Femur (tissue), 1 donor: ENCODE measurements around the gene LHPP.

Experiments used
- DNase-seq: peaks from one replicate; pipeline ENCODE4 v3.0.0-alpha.2; 2017

Gene LHPP

GRCh38 chr10:124611738-124612137 lies 150.1 kb downstream of the LHPP start:
- DNase-seq = no peak

- peak; percentile 55 for DNase-seq
Measured at GRCh38 chr10:124612611-124613498, 151.2 kb downstream of the LHPP start.

GRCh38 chr10:124614003-124614659 lies 152.5 kb downstream of the LHPP start:
- no peak for DNase-seq

GRCh38 chr10:124615259-124615658 lies 153.6 kb downstream of the LHPP start:
- DNase-seq = no peak

GRCh38 chr10:124616040-124616835 lies 154.6 kb downstream of the LHPP start:
- DNase-seq = no peak

- no peak for DNase-seq
Measured at GRCh38 chr10:124616836-124617130, 155.2 kb downstream of the LHPP start.

GRCh38 chr10:124618470-124619073 lies 156.9 kb downstream of the LHPP start:
- DNase-seq = no peak

- DNase-seq = peak; percentile 59
Measured at GRCh38 chr10:124619195-124619594, 157.6 kb downstream of the LHPP start.

GRCh38 chr10:124619802-124620490 lies 158.3 kb downstream of the LHPP start:
- DNase-seq = no peak

GRCh38 chr10:124621637-124622036 lies 160.0 kb downstream of the LHPP start:
- DNase-seq = no peak

- no peak for DNase-seq
Measured at GRCh38 chr10:124622158-124622557, 160.5 kb downstream of the LHPP start.

- no peak for DNase-seq
Measured at GRCh38 chr10:124622866-124623536, 161.4 kb downstream of the LHPP start.

GRCh38 chr10:124624006-124624405 lies 162.4 kb downstream of the LHPP start:
- DNase-seq = no peak

- DNase-seq = no peak
Measured at GRCh38 chr10:124624466-124624865, 162.8 kb downstream of the LHPP start.

- DNase-seq = no peak
Measured at GRCh38 chr10:124624895-124625294, 163.3 kb downstream of the LHPP start.

GRCh38 chr10:124625831-124626238 lies 164.2 kb downstream of the LHPP start:
- DNase-seq = no peak

- peak; percentile 59 for DNase-seq
Measured at GRCh38 chr10:124626759-124627380, 165.2 kb downstream of the LHPP start.

- peak; percentile 66 for DNase-seq
Measured at GRCh38 chr10:124627866-124628675, 166.4 kb downstream of the LHPP start.

GRCh38 chr10:124628676-124629021 lies 167.0 kb downstream of the LHPP start:
- DNase-seq = no peak

- peak; percentile 58 for DNase-seq
Measured at GRCh38 chr10:124629415-124629814, 167.8 kb downstream of the LHPP start.

- no peak for DNase-seq
Measured at GRCh38 chr10:124629842-124630241, 168.2 kb downstream of the LHPP start.
